ENCODE results near the gene MBP. TPM values are rescaled to one million over a fixed set of nuclear protein-coding genes. Genes with fewer than 3 reads are reported as not detected.

The MBP gene
- total and polyA plus RNA-seq, 3 experiments from 2014 or later: 59.5 to 196 (median 60.0) TPM

- Mint-ChIP-seq H3K27me3 (no peaks in the 10 kb centered on the region), H3K9me3 (peaks cover 0 to 8% (median 0%) of the 10 kb centered on the region in 5 donors), H3K36me3 (peaks cover 32 to 88% (median 52%) of the 10 kb centered on the region in 3 donors), H3K4me1 (peaks cover 34 to 47% (median 42%) of the 10 kb centered on the region in 3 donors), H3K4me3 (no peak overlapping the region), H3K27ac (no peak overlapping the region)
- POLR2A ChIA-PET: no interaction called here
- Histone ChIP-seq H3K4me3 (ENCODE audit: low read length) (no peak overlapping the region), H3K9me3 (ENCODE audit: low read length) (no peaks in the 10 kb centered on the region), H3K27ac (ENCODE audit: low read depth, low read length) (no peak overlapping the region), H3K4me1 (ENCODE audit: insufficient read depth, low read length) (no peaks in the 10 kb centered on the region), H3K36me3 (ENCODE audit: insufficient read depth, low read length) (peaks cover 16% of the 10 kb centered on the region), H3K27me3 (ENCODE audit: insufficient read depth, low read length, poor library complexity, severe bottlenecking) (no peaks in the 10 kb centered on the region)
- CTCF ChIA-PET: interaction anchor here (1.3 kb wide), 1 partner anchor 15 kb away, joined by 3 read pairs; no protein-coding TSS in a partner anchor
- no peak for DNase-seq
Observed at GRCh38 chr18:76960528-76961035, 172.0 kb downstream of the MBP start.

- peaks cover 25 to 85% (median 48%) of the 10 kb centered on the region in 3 donors for H3K36me3 Mint-ChIP-seq
- DNase-seq: no peak
- peaks cover 25 to 39% (median 35%) of the 10 kb centered on the region in 3 donors for H3K4me1 Mint-ChIP-seq
- Histone ChIP-seq H3K4me3 (ENCODE audit: low read length) (no peak overlapping the region), H3K36me3 (ENCODE audit: insufficient read depth, low read length) (peaks cover 16% of the 10 kb centered on the region), H3K27ac (ENCODE audit: low read depth, low read length) (no peak overlapping the region), H3K27me3 (ENCODE audit: insufficient read depth, low read length, poor library complexity, severe bottlenecking) (no peaks in the 10 kb centered on the region), H3K9me3 (ENCODE audit: low read length) (no peaks in the 10 kb centered on the region), H3K4me1 (ENCODE audit: insufficient read depth, low read length) (no peaks in the 10 kb centered on the region)
- ChIA-PET POLR2A (no interaction called here), CTCF (interaction anchor here (1.3 kb wide), 1 partner anchor 14 kb away, joined by 3 read pairs; no protein-coding TSS in a partner anchor)
- H3K27me3 Mint-ChIP-seq: no peaks in the 10 kb centered on the region
- peaks cover 0 to 8% (median 0%) of the 10 kb centered on the region in 5 donors for H3K9me3 Mint-ChIP-seq
- no peak overlapping the region for H3K4me3 Mint-ChIP-seq
- no peak overlapping the region for H3K27ac Mint-ChIP-seq
Observed at GRCh38 chr18:76959605-76960004, 173.0 kb downstream of the MBP start.

DNA sequence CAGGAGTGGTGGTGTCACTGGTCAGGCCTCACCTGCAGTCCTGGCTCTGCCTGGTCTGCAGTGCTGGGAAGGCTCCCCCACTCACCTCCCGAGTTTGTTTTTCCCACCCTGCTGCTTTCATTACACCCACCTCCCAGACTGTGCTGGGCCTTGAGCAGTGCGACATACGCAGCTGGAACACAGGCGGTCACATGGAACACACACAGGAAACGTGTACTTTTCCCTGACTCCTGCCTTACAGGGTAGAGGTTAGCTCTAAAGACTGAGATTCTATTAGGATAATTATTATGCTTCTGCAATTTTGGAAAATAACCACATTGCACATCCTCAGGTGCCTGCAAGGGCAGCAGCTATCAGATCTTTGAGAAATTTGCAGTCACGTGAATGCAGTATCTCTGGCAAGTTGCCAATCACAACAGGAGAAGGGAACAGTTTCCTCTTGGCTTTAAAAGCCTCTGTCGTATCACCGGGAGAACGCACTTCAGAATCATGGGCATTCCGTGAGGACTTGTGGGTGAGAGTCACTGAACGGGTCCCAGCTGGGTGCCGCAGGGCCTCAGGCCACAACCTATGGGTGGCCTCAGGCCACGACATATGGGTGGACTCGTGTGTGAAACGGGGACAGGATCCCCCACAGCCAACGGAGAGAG, 173.8 kb downstream of the MBP start:
- DNase-seq: no peak
- H3K36me3 Mint-ChIP-seq: peaks cover 24 to 88% (median 50%) of the 10 kb centered on the region in 3 donors
- CTCF ChIA-PET: interaction anchor here (1.5 to 1.8 kb wide), 2 partner anchors 13 to 24 kb away, joined by 3 to 4 read pairs; no protein-coding TSS in a partner anchor
- POLR2A ChIA-PET: interaction anchor here (0.5 kb wide), 1 partner anchor 19 kb away, joined by 3 read pairs; no protein-coding TSS in a partner anchor
- Histone ChIP-seq H3K27me3 (ENCODE audit: insufficient read depth, low read length, poor library complexity, severe bottlenecking) (no peaks in the 10 kb centered on the region), H3K4me1 (ENCODE audit: insufficient read depth, low read length) (no peaks in the 10 kb centered on the region), H3K27ac (ENCODE audit: low read depth, low read length) (no peak overlapping the region), H3K4me3 (ENCODE audit: low read length) (no peak overlapping the region), H3K9me3 (ENCODE audit: low read length) (no peaks in the 10 kb centered on the region), H3K36me3 (ENCODE audit: insufficient read depth, low read length) (peaks cover 20% of the 10 kb centered on the region)
- no peak overlapping the region for H3K27ac Mint-ChIP-seq
- no peak overlapping the region for H3K4me3 Mint-ChIP-seq
- H3K9me3 Mint-ChIP-seq: peaks cover 0 to 8% (median 0%) of the 10 kb centered on the region in 5 donors
- H3K27me3 Mint-ChIP-seq: no peaks in the 10 kb centered on the region
- peaks cover 19 to 31% (median 27%) of the 10 kb centered on the region in 3 donors for H3K4me1 Mint-ChIP-seq

DNA sequence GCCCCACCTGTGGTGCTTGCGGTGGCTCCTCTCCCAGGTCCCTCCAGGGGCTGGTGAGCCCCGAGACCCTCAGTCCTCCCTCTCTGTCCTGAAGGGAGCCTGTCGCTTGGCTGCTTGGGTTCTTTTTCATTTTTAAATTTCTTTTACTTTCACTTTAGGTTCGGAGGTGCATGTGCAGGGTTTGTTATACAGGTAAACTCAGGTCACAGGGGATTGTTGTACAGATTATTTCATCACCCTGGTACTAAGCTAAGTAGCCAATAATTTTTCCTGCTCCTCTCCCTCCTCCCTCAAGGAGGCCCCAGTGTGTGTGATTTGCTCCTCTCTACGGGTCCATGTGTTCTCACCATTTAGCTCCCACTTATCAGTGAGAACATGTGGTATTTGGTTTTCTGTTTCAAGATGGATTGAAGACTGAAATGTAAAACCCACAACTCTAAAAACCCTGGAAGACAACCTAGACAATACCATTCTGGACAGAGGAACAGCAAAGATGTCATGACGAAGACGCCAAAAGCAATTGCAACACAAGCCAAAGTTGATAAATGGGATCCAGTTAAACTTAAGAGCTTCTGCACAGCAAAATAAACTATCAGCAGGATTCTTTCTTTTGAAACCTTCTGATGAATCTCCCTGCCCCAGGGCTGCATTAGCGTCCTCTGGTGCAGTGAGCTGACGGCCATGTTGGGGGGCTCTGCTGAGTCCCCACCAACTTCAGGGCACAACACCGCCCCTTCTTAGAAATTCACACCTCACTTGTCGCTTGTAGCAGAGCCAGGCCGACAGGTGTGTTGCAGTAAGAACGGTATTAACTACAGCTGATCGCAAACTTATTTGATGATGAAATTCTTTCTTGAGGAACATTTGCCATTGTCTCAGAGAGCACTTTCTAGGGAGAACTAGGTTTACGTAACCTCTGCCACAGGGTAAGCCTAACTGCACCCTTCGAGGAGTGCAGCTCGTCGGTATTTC, 174.9 kb downstream of the MBP start:
- no peaks in the 10 kb centered on the region for H3K27me3 Mint-ChIP-seq
- CTCF ChIA-PET: interaction anchor here (1.5 to 1.8 kb wide), 2 partner anchors 12 to 25 kb away, joined by 3 to 4 read pairs; no protein-coding TSS in a partner anchor
- peak overlapping the region in 6 of 7 donors; percentile 2 to 69 (median 46) for H3K4me3 Mint-ChIP-seq
- peaks cover 24 to 90% (median 51%) of the 10 kb centered on the region in 3 donors for H3K36me3 Mint-ChIP-seq
- peak overlapping the region; percentile 15 to 64 (median 46) for H3K27ac Mint-ChIP-seq
- H3K27me3 ChIP-seq (ENCODE audit: insufficient read depth, low read length, poor library complexity, severe bottlenecking): no peaks in the 10 kb centered on the region
- H3K9me3 Mint-ChIP-seq: peaks cover 0 to 8% (median 0%) of the 10 kb centered on the region in 5 donors
- no peak overlapping the region for H3K4me3 ChIP-seq (ENCODE audit: low read length)
- POLR2A ChIA-PET: interaction anchor here (0.5 kb wide), 1 partner anchor 20 kb away, joined by 3 read pairs; no protein-coding TSS in a partner anchor
- DNase-seq: no peak
- H3K27ac ChIP-seq (ENCODE audit: low read depth, low read length): no peak overlapping the region
- H3K36me3 ChIP-seq (ENCODE audit: insufficient read depth, low read length): peaks cover 20% of the 10 kb centered on the region
- H3K4me1 ChIP-seq (ENCODE audit: insufficient read depth, low read length): no peaks in the 10 kb centered on the region
- H3K4me1 Mint-ChIP-seq: peaks cover 7 to 20% (median 16%) of the 10 kb centered on the region in 3 donors
- no peaks in the 10 kb centered on the region for H3K9me3 ChIP-seq (ENCODE audit: low read length)

GRCh38 chr18:76956648-76957047, 175.9 kb downstream of the MBP start:
- ChIA-PET POLR2A (no interaction called here), CTCF (no interaction called here)
- no peaks in the 10 kb centered on the region for H3K4me1 ChIP-seq (ENCODE audit: insufficient read depth, low read length)
- DNase-seq: no peak
- no peak overlapping the region for H3K27ac ChIP-seq (ENCODE audit: low read depth, low read length)
- no peak overlapping the region for H3K4me3 ChIP-seq (ENCODE audit: low read length)
- Mint-ChIP-seq H3K36me3 (peaks cover 21 to 89% (median 44%) of the 10 kb centered on the region in 3 donors), H3K27me3 (no peaks in the 10 kb centered on the region), H3K27ac (peak overlapping the region in 3 of 8 donors; percentile 56 to 73 (median 57)), H3K4me3 (peak overlapping the region in 2 of 7 donors; percentile 36 to 69), H3K9me3 (no peaks in the 10 kb centered on the region), H3K4me1 (peaks cover 4 to 15% (median 8%) of the 10 kb centered on the region in 3 donors)
- no peaks in the 10 kb centered on the region for H3K27me3 ChIP-seq (ENCODE audit: insufficient read depth, low read length, poor library complexity, severe bottlenecking)
- H3K36me3 ChIP-seq (ENCODE audit: insufficient read depth, low read length): peaks cover 28% of the 10 kb centered on the region
- H3K9me3 ChIP-seq (ENCODE audit: low read length): no peaks in the 10 kb centered on the region

- H3K27ac Mint-ChIP-seq: no peak overlapping the region
- Histone ChIP-seq H3K4me1 (ENCODE audit: insufficient read depth, low read length) (no peaks in the 10 kb centered on the region), H3K27ac (ENCODE audit: low read depth, low read length) (no peak overlapping the region), H3K27me3 (ENCODE audit: insufficient read depth, low read length, poor library complexity, severe bottlenecking) (no peaks in the 10 kb centered on the region), H3K36me3 (ENCODE audit: insufficient read depth, low read length) (peaks cover 28% of the 10 kb centered on the region), H3K4me3 (ENCODE audit: low read length) (no peak overlapping the region), H3K9me3 (ENCODE audit: low read length) (no peaks in the 10 kb centered on the region)
- no peak for DNase-seq
- H3K4me1 Mint-ChIP-seq: peaks cover 10 to 25% (median 18%) of the 10 kb centered on the region in 3 donors
- no peaks in the 10 kb centered on the region for H3K27me3 Mint-ChIP-seq
- H3K36me3 Mint-ChIP-seq: peaks cover 13 to 89% (median 42%) of the 10 kb centered on the region in 3 donors
- no peaks in the 10 kb centered on the region for H3K9me3 Mint-ChIP-seq
- POLR2A ChIA-PET: no interaction called here
- no peak overlapping the region for H3K4me3 Mint-ChIP-seq
- CTCF ChIA-PET: interaction anchor here (0.6 kb wide), 1 partner anchor 142 kb away, joined by 3 read pairs; no protein-coding TSS in a partner anchor
Observed at GRCh38 chr18:76955524-76956170, 176.9 kb downstream of the MBP start.

- peaks cover 25% of the 10 kb centered on the region for H3K36me3 ChIP-seq (ENCODE audit: insufficient read depth, low read length)
- DNase-seq: no peak
- H3K4me3 ChIP-seq (ENCODE audit: low read length): no peak overlapping the region
- peak overlapping the region in 1 of 8 donors; percentile 2 for H3K27ac Mint-ChIP-seq
- no peaks in the 10 kb centered on the region for H3K27me3 Mint-ChIP-seq
- H3K9me3 Mint-ChIP-seq: no peaks in the 10 kb centered on the region
- POLR2A ChIA-PET: no interaction called here
- no peak overlapping the region for H3K4me3 Mint-ChIP-seq
- H3K4me1 ChIP-seq (ENCODE audit: insufficient read depth, low read length): peaks cover 2% of the 10 kb centered on the region
- CTCF ChIA-PET: no interaction called here
- no peaks in the 10 kb centered on the region for H3K9me3 ChIP-seq (ENCODE audit: low read length)
- H3K27me3 ChIP-seq (ENCODE audit: insufficient read depth, low read length, poor library complexity, severe bottlenecking): no peaks in the 10 kb centered on the region
- peaks cover 13 to 83% (median 33%) of the 10 kb centered on the region in 3 donors for H3K36me3 Mint-ChIP-seq
- peaks cover 21 to 39% (median 34%) of the 10 kb centered on the region in 3 donors for H3K4me1 Mint-ChIP-seq
- no peak overlapping the region for H3K27ac ChIP-seq (ENCODE audit: low read depth, low read length)
Observed at GRCh38 chr18:76953583-76954233, 178.9 kb downstream of the MBP start.

Data from CD8-positive, alpha-beta memory T cell (primary cell).